Measurements from ENCODE around the gene VTA1.

GRCh38 chr6:142251930-142252445, 104.9 kb downstream of the VTA1 start:
- TF ChIP-seq CTCF (IDR thresholded peaks at IDR 0.05 in 4 of 5, conservative IDR thresholded peaks at IDR 0.05 in 1 of 5) (no peak), POLR2A (IDR thresholded peaks at IDR 0.05) (no peak)

All from gastrocnemius medialis (tissue), 4 donors.